ENCODE results near the gene DTYMK.
A peak's percentile ranks its signal among the peaks of the same experiment; 100 is the strongest.

DTYMK gene

GRCh38 chr2:241686650-241687425 lies at the start of gene DTYMK:
TSS of gene DTYMK (minus strand) at chr2:241686815. CDS start at chr2:241686783, 32 bp downstream.
- DNase-seq (ENCODE audit: low read depth in 2 of 2): peak; percentile 88 to 89

GRCh38 chr2:241736111-241736510 lies 49.5 kb upstream of the DTYMK start:
- no peak for DNase-seq (ENCODE audit: low read depth in 2 of 2)

- DNase-seq (ENCODE audit: low read depth in 2 of 2): peak; percentile 87 to 90
Observed at GRCh38 chr2:241734467-241735208, 48.0 kb upstream of the DTYMK start, which contains the start of gene D2HGDH. TSS of gene D2HGDH (plus strand) at chr2:241734630. CDS start at chr2:241735225, 595 bp downstream.

- no peak for DNase-seq (ENCODE audit: low read depth in 2 of 2)
Observed at GRCh38 chr2:241734208-241734466, 47.5 kb upstream of the DTYMK start.

- DNase-seq (ENCODE audit: low read depth in 2 of 2): no peak
Observed at GRCh38 chr2:241733391-241734207, 47.0 kb upstream of the DTYMK start.

GRCh38 chr2:241732513-241733186 lies 46.0 kb upstream of the DTYMK start:
- DNase-seq (ENCODE audit: low read depth in 2 of 2): peak in 1 of 2 donors; percentile 39

GRCh38 chr2:241730671-241731293 lies 44.2 kb upstream of the DTYMK start:
- no peak for DNase-seq (ENCODE audit: low read depth in 2 of 2)

GRCh38 chr2:241729868-241730267 lies 43.3 kb upstream of the DTYMK start:
- DNase-seq (ENCODE audit: low read depth in 2 of 2): no peak

- no peak for DNase-seq (ENCODE audit: low read depth in 2 of 2)
Observed at GRCh38 chr2:241728627-241729026, 42.0 kb upstream of the DTYMK start.

- no peak for DNase-seq (ENCODE audit: low read depth in 2 of 2)
Observed at GRCh38 chr2:241728000-241728399, 41.4 kb upstream of the DTYMK start.

- no peak for DNase-seq (ENCODE audit: low read depth in 2 of 2)
Observed at GRCh38 chr2:241726459-241726858, 39.8 kb upstream of the DTYMK start.

GRCh38 chr2:241724975-241725870 lies 38.6 kb upstream of the DTYMK start:
- no peak for DNase-seq (ENCODE audit: low read depth in 2 of 2)

GRCh38 chr2:241724259-241724974 lies 37.8 kb upstream of the DTYMK start:
- DNase-seq (ENCODE audit: low read depth in 2 of 2): no peak

GRCh38 chr2:241722896-241723454 lies 36.4 kb upstream of the DTYMK start:
- no peak for DNase-seq (ENCODE audit: low read depth in 2 of 2)

- DNase-seq (ENCODE audit: low read depth in 2 of 2): no peak
Observed at GRCh38 chr2:241721852-241722251, 35.2 kb upstream of the DTYMK start.

- no peak for DNase-seq (ENCODE audit: low read depth in 2 of 2)
Observed at GRCh38 chr2:241720560-241720959, 33.9 kb upstream of the DTYMK start.

GRCh38 chr2:241720099-241720498 lies 33.5 kb upstream of the DTYMK start:
- DNase-seq (ENCODE audit: low read depth in 2 of 2): no peak

- no peak for DNase-seq (ENCODE audit: low read depth in 2 of 2)
Observed at GRCh38 chr2:241719093-241719492, 32.5 kb upstream of the DTYMK start.

GRCh38 chr2:241708879-241709278 lies 22.3 kb upstream of the DTYMK start:
- DNase-seq (ENCODE audit: low read depth in 2 of 2): no peak

Data from stimulated activated CD8-positive, alpha-beta memory T cell treated with anti-CD3 and anti-CD28 coated beads, Interleukin-2, amount 100 ng/mL, for 1 hour (primary cell).